COLO829 (cell line): ENCODE results near the gene FRMD4A.
"Not testable (repeated sequence)": the region's sequence is repeated elsewhere in the genome, so short reads cannot be mapped to it uniquely, and the experiment has no call there.

Experiments used
- DNase-seq: peaks from one replicate; pipeline ENCODE4 v3.0.0; 2012; ENCODE audit warnings: low spot score

Gene FRMD4A

GRCh38 chr10:13882119-13882711 lies 448.5 kb downstream of the FRMD4A start:
- no peak for DNase-seq

- no peak for DNase-seq
Observed at GRCh38 chr10:13880760-13881159, 450.0 kb downstream of the FRMD4A start.

- DNase-seq, result no peak
Observed at GRCh38 chr10:13877154-13877909, 453.4 kb downstream of the FRMD4A start.

GRCh38 chr10:13873196-13873595 lies 457.5 kb downstream of the FRMD4A start:
- DNase-seq, result no peak

- DNase-seq, result no peak
Observed at GRCh38 chr10:13872411-13872810, 458.3 kb downstream of the FRMD4A start.

- DNase-seq, result no peak
Observed at GRCh38 chr10:13871776-13872175, 458.9 kb downstream of the FRMD4A start.

- DNase-seq, result no peak
Observed at GRCh38 chr10:13871011-13871410, 459.7 kb downstream of the FRMD4A start.

GRCh38 chr10:13869295-13869664 lies 461.4 kb downstream of the FRMD4A start:
- no peak for DNase-seq

GRCh38 chr10:13868528-13869294 lies 462.0 kb downstream of the FRMD4A start:
- DNase-seq, result no peak

- DNase-seq, result no peak
Observed at GRCh38 chr10:13867822-13868221, 462.9 kb downstream of the FRMD4A start.

GRCh38 chr10:13865758-13866491 lies 464.8 kb downstream of the FRMD4A start:
- DNase-seq, result no peak

- DNase-seq, result not testable (repeated sequence)
Observed at GRCh38 chr10:13865220-13865619, 465.5 kb downstream of the FRMD4A start.

GRCh38 chr10:13862546-13863233 lies 468.0 kb downstream of the FRMD4A start:
- no peak for DNase-seq

GRCh38 chr10:13860886-13861285 lies 469.8 kb downstream of the FRMD4A start:
- DNase-seq, result no peak

- DNase-seq, result no peak
Observed at GRCh38 chr10:13859979-13860654, 470.6 kb downstream of the FRMD4A start.

GRCh38 chr10:13858709-13859108 lies 472.0 kb downstream of the FRMD4A start:
- no peak for DNase-seq

GRCh38 chr10:13857451-13857850 lies 473.3 kb downstream of the FRMD4A start:
- DNase-seq, result no peak

- no peak for DNase-seq
Observed at GRCh38 chr10:13853854-13854253, 476.9 kb downstream of the FRMD4A start.

GRCh38 chr10:13852872-13853271 lies 477.9 kb downstream of the FRMD4A start:
- DNase-seq, result no peak

- DNase-seq, result no peak
Observed at GRCh38 chr10:13851906-13852305, 478.8 kb downstream of the FRMD4A start.
